ENCODE measurements around the gene FADS2.

DNA sequence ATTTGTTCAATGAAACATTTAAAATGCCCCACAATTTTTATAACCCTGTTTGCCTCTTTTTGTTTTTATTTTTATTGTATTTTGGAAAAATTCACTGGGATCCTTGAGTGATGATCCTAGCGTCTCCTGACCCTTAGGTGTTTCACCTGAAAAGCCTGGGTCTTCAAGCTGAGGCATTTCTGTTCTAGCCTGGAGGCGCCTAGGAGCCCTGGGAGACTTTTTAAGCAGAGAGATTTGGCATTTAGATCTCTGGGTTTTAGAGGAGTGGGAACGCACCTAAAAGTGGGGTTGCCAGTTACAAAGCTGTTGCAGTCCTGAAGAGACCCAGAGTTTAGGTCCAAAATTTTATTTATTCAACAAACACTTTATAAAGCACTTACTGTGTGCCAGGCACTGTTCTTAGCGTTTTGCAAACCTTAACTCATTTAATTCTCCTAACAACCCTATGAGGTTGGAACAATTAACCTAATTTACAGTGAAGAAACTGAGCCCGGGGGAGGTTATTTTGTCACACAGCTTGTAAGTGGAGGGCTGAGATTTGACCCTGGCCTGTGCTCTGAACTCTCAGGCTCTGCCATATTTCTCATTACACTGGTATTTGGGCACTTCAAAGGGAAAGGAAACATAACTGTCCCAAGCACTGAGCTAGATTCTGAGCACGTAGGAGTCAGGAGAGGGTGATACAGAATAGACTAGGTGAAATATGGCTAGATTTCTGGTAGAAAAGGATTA, 10.5 kb upstream of the FADS2 start:
- no peak for TF ChIP-seq CTCF (IDR thresholded peaks at IDR 0.05; ENCODE audit: insufficient read depth, low read length)
- no peak for TF ChIP-seq POLR2AphosphoS5 (IDR thresholded peaks at IDR 0.05; ENCODE audit: low read depth)
- TF ChIP-seq REST (IDR thresholded peaks at IDR 0.05; ENCODE audit: insufficient replicate concordance, low read depth), result no peak
- TF ChIP-seq GABPA (IDR thresholded peaks at IDR 0.05; ENCODE audit: low read depth), result no peak
- no peak for TF ChIP-seq SPI1 (IDR thresholded peaks at IDR 0.05; ENCODE audit: borderline replicate concordance, low read depth)
